ENCODE measurements around the gene RHPN2. TPM values are rescaled to one million over a fixed set of nuclear protein-coding genes. Genes with fewer than 3 reads are reported as not detected.
A peak's percentile ranks its signal among the peaks of the same experiment; 100 is the strongest.

The RHPN2 gene
- total RNA-seq, 1 experiment from 2014 or later, result 29.2 TPM

DNA sequence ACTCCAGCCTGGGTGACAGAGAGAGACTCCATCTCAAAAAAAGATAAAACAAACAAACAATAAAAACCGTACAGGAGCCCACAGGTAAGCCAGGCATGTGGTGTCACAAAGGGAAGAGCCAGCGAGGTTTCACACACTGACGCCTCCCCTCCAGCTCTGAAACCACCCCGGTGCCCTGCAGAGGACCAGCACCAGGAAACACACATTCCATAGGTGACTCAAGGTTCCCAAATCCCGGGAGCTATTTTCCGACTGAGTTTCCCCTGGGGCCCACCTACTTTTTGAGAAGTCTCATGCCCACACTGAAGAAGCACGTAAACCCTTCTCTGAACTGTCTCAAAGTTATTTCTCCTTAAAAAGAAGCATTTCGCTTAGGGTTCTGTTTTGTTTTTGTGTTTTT lies 40.3 kb downstream of the RHPN2 start:
- Mint-ChIP-seq H3K9me3 (peaks cover 11 to 15% of the 10 kb centered on the region in 2 experiments), H3K4me1 (peaks cover 24 to 44% of the 10 kb centered on the region in 2 experiments), H3K27me3 (ENCODE audit: low read depth) (no peaks in the 10 kb centered on the region), H3K36me3 (ENCODE audit: insufficient read depth in 1 of 3, low read depth in 3 of 3) (peaks cover 22 to 51% (median 45%) of the 10 kb centered on the region in 3 experiments), H3K4me3 (no peak overlapping the region), H3K27ac (peak overlapping the region; percentile 44 to 68 (median 59); a peak in 3 of 7 replicates)
- no peak for DNase-seq
- Histone ChIP-seq H3K14ac (ENCODE audit: insufficient read depth, low read length) (no peak overlapping the region), H2AFZ (ENCODE audit: low read length) (no peak overlapping the region), H3K27me3 (ENCODE audit: insufficient read depth, low read length) (no peaks in the 10 kb centered on the region), H4K8ac (replicated peaks; ENCODE audit: insufficient read length, low read depth, low read length) (no peak overlapping the region), H3K9ac (ENCODE audit: extremely low read depth, insufficient read length, low read length) (no peak overlapping the region), H3K4ac (ENCODE audit: low read depth, low read length) (no peak overlapping the region), H3K79me1 (ENCODE audit: insufficient read depth, low read depth, low read length, poor library complexity, severe bottlenecking) (peaks cover 2% of the 10 kb centered on the region), H2BK12ac (ENCODE audit: insufficient read length, low read depth, low read length) (no peak overlapping the region), H2BK20ac (ENCODE audit: low read depth, low read length, poor library complexity, severe bottlenecking) (no peak overlapping the region), H2BK120ac (ENCODE audit: low read depth, low read length, poor library complexity, severe bottlenecking) (no peak overlapping the region), H3K23me2 (ENCODE audit: insufficient read length, low read depth, low read length, poor library complexity, severe bottlenecking) (peaks cover 4% of the 10 kb centered on the region), H3K56ac (ENCODE audit: insufficient read length, low read depth, low read length) (no peak overlapping the region), H3T11ph (ENCODE audit: low read length) (no peak overlapping the region), H4K5ac (ENCODE audit: insufficient read length, low read depth, low read length) (no peak overlapping the region), H3K4me1 (ENCODE audit: insufficient read depth, low read length) (peaks cover 3% of the 10 kb centered on the region; the same call in 1 of the 2 replicates), H3K23ac (ENCODE audit: insufficient read length, low read depth, low read length) (no peak overlapping the region), H4K20me1 (ENCODE audit: control insufficient read depth, insufficient read depth, insufficient read length) (no peaks in the 10 kb centered on the region), H2AK5ac (ENCODE audit: insufficient read length, low read length) (no peak overlapping the region), H3K4me2 (ENCODE audit: insufficient read depth, insufficient read length, low read length) (no peak overlapping the region), H2BK15ac (ENCODE audit: low read depth, low read length) (no peak overlapping the region), H2BK5ac (ENCODE audit: insufficient read length, low read length) (no peak overlapping the region), H3K18ac (ENCODE audit: insufficient read length, low read depth, low read length) (no peak overlapping the region), H3K9me3 (ENCODE audit: control insufficient read depth, low read depth, low read length) (no peaks in the 10 kb centered on the region), H3K79me2 (ENCODE audit: insufficient read depth, low read length) (no peaks in the 10 kb centered on the region), H3K27ac (ENCODE audit: insufficient read length, low read depth, low read length) (no peak overlapping the region), H4K91ac (ENCODE audit: insufficient read length, low read depth, low read length) (no peak overlapping the region)
- WGBS (ENCODE audit: extremely low coverage, insufficient read length, low lambda C conversion rate), result no CpG with 5 or more reads among the region's 8 CpGs
- TF ChIP-seq, protein P1, sequence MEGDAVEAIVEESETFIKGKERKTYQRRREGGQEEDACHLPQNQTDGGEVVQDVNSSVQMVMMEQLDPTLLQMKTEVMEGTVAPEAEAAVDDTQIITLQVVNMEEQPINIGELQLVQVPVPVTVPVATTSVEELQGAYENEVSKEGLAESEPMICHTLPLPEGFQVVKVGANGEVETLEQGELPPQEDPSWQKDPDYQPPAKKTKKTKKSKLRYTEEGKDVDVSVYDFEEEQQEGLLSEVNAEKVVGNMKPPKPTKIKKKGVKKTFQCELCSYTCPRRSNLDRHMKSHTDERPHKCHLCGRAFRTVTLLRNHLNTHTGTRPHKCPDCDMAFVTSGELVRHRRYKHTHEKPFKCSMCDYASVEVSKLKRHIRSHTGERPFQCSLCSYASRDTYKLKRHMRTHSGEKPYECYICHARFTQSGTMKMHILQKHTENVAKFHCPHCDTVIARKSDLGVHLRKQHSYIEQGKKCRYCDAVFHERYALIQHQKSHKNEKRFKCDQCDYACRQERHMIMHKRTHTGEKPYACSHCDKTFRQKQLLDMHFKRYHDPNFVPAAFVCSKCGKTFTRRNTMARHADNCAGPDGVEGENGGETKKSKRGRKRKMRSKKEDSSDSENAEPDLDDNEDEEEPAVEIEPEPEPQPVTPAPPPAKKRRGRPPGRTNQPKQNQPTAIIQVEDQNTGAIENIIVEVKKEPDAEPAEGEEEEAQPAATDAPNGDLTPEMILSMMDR (conservative IDR thresholded peaks at IDR 0.05), result no peak

All from H9 (cell line).